Dedifferentiated amniotic fluid mesenchymal stem cell (primary cell): ENCODE results near the gene CDH12.
"Not testable (repeated sequence)": the region's sequence is repeated elsewhere in the genome, so short reads cannot be mapped to it uniquely, and the experiment has no call there.

Source experiments
- DNase-seq: peaks from one replicate; pipeline ENCODE4 v3.0.0-alpha.2; 2016; ENCODE audit errors: extremely low spot score

Gene CDH12

DNA sequence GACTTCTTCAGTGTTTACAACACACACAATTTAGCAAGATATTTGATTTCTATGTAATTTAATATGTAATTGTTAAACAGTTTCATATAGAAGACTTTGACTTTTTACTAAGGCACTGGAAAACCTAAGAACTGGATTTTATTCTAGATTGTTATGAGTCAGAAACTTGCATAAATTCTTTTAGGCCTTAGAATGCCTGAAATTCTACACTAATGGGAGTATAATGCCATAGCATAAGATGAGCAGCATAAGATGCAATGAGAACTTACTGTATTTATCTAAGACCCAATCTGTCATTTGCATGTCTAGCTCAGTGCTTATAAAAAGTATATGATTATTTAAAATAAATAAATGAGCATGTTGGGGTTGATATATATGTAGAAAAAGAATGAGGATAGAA is 285.2 kb downstream of the CDH12 start:
- peak; percentile 38 for DNase-seq

DNA sequence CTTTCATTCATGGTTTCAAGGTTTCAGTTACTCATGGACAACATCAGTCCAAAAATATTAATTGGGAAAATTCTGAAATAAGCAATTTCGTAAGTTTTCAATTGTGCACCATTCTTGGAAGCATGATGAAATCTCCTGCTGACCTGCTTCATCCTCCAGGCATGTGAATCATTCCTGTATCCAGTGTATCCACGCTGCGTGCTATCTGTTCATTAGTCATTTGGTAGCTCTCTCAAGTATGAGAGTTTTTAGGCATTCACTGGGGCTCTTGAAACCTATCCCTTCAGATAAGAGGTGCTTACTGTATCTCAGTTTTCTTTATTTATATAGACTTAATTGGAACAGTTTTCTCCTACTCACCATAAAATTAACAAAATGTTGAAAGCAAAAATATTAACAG is 293.0 kb downstream of the CDH12 start:
- peak; percentile 93 for DNase-seq

DNA sequence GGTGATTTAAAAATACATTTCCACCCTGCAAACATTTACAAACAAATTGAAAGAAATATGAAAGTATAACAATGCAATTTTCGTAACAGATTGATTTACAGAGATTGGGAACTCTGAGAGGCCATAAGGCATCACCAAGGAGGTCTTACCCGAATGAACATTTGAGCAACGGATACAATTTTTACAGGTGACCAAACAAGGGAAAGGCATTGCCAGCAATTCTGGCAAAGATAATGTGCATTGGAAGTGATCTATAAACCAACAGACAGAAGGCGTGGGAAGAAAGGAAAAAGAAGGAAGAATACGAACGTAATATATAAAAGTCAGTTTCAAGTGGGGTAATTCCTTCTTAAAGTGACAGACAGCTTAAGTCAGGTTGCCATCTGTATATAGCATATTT is 295.9 kb downstream of the CDH12 start:
- no peak for DNase-seq

DNA sequence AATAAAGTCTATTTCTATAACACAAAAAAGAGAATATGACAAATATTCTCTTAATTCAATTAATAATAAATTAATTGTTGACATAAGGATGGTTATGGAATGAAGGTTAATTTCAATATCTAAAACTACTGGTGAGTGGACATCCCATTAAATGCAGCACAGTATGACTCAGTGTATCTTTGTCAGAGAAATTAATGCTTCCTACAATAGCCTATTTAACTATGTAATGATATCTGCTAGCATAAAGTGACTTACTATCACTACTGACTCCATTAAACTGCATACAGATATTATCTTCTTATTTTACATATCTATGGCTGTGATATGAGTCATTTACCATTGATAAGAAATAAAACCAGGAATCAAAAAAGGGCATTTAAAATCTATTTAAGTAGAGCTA is 298.7 kb downstream of the CDH12 start:
- DNase-seq: no peak

DNA sequence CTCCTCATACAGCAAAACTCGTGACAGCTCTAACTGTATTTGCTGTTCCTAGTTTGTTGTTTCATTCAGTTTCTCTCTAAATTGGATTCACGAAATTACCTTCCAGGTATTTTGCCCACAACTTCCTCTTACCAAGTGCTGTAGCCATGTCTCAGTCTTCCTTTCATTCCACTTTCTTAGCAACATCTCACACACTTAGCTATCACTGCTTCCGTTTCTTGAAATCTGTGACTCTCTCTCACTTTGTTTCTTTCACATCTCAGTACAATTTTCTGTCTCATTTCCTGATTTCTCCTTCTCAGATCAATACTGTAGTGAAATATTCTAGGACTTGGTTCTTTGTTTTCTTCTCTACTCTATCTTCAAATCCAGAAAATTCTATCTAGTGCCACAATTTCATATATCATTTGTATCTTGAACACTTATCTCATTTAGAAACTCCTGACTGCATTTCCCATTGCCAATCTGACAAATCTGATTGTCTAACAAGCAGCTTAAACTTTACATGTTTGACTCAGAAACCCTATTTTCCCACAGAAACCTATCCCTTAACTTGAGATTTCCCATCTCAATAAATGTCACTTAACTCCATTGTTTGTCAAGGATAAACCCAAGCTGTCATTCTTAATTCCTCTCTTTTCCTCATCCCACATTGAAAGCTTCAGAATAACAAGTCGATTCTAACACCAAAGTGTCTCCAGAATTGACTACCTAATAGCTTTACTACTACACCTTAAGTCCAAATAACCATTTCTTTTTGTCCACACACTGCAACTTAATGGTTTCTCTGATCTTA is 303.1 kb downstream of the CDH12 start:
- no peak for DNase-seq

DNA sequence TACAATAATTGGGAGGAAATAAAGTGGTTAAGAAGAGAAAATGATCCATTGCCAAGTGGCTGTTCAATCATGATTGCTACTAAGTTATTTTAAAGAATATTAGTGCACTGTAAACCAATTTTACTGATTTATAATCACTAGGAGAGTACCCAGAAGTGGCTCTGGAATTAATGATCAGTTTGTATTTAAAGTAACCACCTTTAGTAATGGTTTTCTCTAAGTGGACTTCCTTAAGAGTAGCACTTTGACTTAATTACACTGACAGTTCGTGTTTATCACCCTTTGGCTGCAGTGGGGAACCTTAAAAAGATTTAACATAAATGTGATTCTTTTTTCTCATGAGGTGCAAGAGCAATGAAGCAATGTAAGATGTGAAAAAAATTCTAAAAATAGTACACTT is 310.8 kb downstream of the CDH12 start:
- no peak for DNase-seq

DNA sequence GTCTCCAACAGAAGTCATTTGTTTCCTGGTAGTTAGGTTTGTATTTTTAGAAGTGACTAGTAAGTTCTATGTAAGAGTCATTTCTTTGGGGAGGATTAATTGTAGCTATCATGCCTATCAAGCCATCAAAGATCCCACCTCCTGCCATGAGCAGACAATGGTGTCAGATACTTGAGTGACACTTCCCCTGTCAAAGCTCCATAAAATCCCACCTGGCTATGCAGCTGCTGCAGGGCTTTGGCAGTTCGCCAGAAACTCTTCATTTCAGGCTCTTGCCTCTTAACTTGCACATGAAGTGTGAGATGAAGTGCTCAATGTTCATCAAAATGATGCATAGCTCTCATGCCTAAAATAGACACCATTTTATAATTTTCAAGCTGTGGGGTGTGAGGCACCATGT is 312.1 kb downstream of the CDH12 start:
- no peak for DNase-seq

DNA sequence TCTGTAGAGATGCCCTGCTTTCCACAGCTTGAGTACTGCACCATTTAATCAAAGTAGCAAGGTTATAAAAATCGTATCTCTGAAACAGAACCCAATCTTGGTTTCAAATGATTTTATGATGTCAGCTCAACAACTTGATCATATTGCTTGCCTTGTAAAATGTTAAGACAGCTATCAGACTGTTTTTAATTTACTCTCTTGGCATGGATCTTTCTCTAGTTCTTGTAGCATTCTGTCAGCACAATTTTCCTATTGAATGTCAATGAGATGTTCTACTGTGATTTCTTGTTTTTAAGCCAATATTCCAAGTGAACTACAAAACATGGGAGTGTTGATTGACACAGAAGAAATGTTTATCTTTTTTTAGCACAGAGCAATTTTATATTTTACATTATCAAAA is 313.4 kb downstream of the CDH12 start:
- DNase-seq: no peak

DNA sequence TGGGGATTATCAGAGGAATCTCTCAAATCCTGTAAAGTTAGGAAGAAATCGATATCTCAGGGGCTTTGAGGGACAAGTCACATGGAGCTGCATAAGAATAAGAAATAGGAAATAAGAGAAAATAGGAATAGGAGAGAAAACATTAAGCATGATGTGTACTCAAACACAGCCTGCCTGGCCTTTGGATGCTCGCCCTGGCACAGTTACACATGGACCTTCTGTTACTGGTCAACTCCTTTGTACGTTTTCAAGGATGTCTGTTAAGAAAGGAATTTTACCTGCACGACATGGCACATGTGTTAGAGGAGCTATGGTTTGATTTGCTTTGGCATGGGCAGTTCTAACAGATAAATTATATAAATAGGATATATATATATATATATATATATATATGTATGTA is 321.2 kb downstream of the CDH12 start:
- DNase-seq: no peak

DNA sequence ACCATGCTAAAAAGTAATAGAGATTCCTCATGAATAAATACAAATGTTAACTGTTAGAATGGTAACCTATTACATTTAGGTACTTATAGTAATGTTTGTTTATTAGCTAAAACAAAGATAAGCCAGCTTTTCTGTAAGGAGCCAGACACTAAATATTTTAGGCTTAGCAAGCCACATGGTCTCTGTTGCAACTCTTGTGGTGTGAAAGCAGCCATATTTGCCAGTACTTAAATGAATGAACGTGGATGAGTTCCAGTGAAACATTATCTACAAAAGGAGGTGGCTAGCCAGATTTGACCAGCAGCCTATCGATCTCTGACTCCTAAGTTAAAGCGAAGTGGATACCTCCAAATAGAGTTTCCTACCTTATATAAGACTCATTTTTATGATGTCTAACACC is 331.6 kb downstream of the CDH12 start:
- DNase-seq: no peak

DNA sequence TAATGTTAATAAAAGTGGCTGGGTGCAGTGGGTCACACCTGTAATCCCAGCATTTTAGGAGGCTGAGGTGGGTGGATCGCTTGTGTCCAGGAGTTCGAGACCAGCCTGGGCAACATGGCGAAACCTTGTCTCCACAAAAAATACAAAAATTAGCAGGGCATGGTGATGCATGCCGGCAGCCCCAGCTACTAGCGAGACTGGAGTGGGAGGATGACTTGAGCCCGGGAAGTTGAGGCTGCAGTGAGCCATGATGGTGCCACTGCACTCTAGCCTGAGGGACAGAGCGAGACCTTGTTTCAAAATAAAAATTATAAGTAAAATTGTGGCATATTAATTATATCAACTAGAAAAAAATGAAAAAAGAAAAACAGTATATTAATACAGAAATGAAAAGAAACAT is 336.6 kb downstream of the CDH12 start:
- DNase-seq: not testable (repeated sequence)

DNA sequence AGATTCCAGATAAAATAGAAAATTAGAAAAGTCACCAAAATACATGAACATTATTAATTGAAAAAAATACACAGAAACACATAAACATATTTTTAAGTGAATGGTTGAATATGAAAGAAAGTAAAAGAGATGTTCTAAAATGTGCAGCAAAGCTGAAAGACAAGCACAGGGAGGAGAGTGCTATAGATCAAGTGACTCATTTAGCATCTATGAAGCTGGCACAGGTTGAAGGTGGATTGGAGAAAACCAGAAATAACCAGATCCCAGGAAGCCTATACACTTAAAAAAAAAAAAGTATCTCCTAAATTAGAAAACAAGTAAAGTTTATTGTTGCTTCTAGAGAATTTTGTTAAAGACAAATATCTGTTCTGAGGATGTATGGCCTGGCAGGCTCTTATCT is 338.9 kb downstream of the CDH12 start:
- DNase-seq: no peak

DNA sequence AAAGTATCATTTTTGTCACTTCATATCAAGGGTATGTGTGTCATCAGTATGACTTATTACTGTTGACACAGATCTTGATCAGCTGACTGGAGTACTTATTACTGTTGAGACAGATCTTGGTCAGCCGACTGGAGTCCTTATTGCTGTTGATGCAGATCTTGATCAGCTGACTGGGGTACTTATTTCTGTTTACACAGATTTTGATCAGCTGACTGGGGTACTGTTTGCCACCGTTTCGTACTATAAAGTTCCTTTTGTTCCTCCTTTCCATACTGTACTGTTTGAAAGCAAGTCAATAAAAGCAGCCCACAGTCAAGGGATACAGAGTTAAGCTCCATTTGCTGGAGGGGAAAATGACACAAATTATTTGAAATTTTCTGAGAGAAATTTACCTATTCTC is 347.3 kb downstream of the CDH12 start:
- no peak for DNase-seq

DNA sequence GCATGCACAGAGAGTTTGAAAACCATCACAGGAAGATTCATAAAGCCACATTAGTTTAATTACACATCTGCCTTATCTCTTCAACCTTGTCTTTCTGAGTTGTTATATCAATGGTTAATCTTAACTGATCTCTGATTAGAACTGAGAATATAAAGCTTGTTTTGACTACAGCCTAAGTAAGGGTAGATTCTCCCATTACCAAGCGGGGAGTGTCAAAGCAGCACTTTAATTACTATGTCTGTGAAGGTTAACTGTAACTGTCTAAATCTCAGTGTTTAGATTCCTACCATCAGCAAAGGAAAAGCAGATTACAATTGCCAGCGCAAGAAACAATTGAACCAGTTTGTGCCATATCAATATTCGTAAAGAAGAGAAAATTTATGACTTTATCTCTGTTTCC is 348.7 kb downstream of the CDH12 start:
- no peak for DNase-seq

DNA sequence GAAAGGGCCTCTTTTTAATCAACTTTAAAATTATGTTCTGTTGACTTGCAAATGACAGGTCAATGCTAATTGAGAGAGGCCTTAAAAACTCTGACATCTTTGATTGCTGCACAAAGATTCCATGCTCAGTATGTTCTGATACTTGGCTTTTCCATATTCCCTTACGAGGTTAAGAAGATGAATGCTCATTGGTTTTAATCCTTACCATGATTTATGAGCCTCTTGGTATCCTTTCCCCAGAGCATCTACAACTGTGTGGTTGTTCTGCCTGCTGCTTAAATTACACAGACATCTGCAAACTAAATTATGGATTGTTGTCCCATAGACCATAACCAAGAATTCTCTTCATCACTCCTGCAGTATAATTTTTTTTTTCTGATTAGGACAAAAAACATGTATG is 352.6 kb downstream of the CDH12 start:
- no peak for DNase-seq

DNA sequence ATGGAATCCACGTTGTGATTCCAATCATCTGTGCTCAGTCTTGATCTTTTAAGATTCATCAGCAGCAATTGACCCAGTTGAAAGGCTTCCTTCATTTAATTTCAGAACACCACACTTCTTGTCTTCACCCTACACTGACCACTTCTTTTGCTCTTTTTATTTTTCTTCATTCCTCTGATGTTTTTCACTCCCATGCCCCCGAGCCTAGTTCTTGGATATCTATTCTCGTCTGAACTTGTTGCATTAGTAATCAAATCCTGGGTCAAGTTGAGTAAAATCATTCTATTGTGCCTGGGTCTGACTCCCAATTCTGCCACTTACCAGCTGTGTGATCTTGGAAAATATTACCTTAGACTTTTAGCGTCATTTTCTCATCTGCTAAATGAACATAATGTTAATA is 356.5 kb downstream of the CDH12 start:
- no peak for DNase-seq

DNA sequence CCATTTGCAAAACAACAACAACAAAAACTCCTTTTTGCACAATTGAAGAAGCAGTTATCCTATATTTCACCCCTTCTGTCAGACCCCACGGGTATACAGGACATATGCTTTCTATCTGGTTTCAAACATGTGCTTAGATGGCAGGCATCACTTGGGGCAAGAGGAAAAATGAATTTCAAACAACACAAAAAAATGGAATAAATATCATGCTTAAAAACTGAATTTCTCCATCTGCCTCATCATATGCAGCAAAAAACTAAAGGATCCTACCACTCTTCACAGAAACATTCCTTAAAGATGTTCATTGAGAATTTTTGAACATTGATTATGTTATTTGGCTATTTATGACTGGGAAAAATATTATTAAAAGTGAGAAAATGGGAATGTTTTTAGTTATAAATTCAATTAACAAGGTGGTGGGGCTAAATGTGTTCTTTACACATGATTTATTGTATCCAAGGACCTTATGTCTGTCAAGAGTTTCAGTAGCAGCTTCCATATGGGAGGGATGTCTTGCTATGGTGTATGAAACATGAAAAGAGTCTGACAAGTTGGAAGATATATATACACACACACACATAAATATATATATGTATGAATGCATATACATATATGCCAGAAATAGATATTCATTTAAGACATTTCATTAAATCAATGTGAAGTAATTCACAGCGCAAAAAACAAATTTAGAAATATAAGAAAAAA is 358.0 kb downstream of the CDH12 start:
- DNase-seq: no peak

DNA sequence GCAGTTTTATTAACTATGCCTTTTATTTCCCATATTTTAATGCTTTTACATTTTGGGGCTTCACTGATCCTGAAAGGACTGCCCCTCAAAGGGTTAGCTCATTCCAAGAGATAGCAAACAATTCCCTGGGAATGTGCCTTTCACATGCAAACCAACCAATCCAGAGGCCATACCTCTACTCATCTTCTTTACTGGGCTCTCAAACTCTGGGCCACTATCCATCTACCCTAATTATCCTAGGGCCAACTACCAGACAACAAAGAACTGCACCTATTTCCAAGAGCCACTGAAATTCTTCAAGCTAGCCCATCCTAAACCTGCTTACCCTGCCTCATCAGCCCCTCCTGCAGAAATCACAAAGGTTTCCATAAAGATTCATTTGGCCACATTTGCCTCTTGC is 364.7 kb downstream of the CDH12 start:
- DNase-seq: no peak

DNA sequence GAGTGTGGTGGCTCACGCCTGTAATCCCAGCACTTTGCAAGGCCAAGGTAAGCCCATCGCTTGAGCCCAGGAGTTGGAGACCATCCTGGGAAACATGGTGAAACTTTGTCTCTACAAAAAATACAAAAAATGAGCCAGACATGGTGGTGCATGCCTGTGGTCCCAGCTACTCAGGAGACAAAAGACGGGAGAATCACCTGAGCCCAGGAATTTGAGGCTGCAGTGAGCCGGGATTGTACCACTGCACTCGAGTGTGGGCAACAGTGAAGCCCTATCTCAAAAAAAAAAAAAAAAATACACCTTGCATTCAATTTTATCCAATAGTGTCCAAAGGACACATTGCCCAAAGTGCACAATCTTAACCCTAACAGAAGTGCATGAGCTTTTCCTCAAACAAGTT is 372.8 kb downstream of the CDH12 start:
- DNase-seq: no peak

DNA sequence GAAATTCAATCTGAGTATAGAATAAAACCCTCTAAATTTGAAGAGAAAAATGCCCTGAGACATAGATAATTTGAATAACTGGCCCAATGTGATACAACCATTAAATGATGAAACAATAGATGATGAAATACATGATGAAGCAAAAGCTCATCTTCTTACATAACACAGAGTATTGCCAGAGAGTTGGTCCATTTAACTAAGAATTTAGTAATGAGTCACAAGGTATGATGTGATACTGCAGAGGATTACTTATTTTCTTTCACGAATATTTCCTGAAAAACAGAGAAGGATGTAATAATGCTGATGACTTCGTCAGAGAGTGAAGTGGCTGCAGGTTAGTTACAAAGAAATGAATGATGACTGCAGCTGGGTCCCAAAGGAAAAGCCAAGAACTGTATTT is 379.3 kb downstream of the CDH12 start:
- DNase-seq: no peak

DNA sequence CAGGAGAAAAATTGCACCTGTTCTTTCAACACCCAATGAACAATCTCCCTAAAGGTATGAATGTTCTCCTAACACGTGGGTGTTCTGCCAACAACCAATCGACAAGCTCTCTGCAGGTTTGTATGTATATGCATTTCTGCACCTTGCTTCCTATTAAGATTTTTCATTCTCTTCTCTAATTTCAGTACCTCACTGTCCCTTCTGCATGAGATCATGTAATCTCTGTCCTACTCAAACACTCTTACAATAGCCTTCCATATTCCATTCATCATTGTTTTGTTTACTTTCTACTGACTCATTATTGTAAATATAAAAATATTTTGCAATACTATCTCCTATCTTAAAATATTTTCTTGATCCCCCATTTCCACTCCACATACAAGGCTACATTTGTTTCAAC is 382.0 kb downstream of the CDH12 start:
- no peak for DNase-seq

DNA sequence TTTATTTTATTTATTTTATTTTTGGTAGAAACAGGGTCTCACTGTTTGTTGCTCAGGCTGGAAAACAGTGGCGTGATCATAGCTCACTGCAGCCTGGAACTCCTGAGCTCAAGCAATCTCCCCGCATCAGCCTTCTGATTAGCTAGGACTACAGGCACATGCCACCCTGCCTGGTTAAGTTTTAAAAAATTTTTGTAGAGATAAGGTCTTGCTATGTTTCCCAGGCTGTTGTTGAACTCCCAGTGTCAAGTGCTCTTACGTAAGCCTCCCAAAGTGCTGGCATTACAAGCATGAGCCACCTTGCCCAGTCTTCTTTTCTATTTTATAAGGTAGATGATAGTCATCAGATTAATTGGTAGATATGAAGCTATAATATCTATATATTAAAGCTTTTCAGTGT is 382.7 kb downstream of the CDH12 start:
- DNase-seq: no peak

DNA sequence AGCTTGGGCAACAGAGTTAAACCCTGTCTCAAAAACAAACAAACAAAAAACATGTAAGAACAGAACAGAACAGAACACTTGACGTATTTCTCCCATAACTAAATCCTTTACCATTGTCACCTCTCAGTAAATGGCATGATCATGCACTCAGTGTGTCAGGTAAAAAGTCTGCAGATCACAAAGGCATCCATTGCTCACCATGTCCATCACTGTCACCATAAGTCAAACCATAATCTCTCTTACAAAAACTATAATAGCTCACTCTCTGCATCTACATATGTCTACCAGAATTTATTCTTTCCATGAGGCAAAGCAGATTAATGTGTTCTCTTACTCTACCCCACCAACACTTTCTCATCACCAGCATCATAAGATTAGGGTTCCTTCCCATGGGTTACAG is 387.5 kb downstream of the CDH12 start:
- no peak for DNase-seq

DNA sequence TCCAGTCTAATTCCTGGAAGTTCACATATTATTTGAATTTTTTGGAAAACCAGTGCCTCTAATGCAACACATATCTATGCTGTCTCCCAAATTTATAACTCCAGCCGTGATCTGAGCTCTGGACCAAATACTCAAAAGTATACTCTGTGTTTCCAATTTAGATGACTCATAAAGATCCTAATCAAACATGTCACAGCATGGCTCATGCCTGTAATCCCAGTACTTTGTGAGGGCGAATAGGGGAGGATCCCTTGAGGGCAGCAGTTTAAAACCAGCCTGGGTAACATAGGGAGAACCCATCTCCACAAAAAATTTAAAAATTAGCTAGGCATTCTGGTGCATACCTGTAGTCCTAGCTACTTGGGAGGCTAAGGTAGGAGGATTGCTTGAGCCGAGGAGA is 388.0 kb downstream of the CDH12 start:
- no peak for DNase-seq
